Cardiac fibroblast (primary cell): ENCODE results near the gene LAMP5.

ENCODE experiments used
- DNase-seq, 2 donors: peaks; one replicate each; pipeline versions ENCODE4 v3.0.0 to v3.0.0-alpha.2; 2010; ENCODE audit warnings: low read depth in 2 of 2
- H3K4me3 ChIP-seq, 2 donors: replicated peaks in 1 of 2; 1 replicate in 1 of 2; 2 replicates in 1 of 2; pipeline ENCODE4 v1.5.1; 2011; ENCODE audit warnings: low read depth in 2 of 2, low read length in 2 of 2, mild to moderate bottlenecking in 2 of 2, moderate library complexity in 1 of 2
- TF ChIP-seq, protein P1 (sequence below): IDR thresholded peaks from one replicate; pipeline ENCODE4 v1.5.1; 2011; ENCODE audit warnings: low read depth, mild to moderate bottlenecking, low read length, inconsistent platforms

The LAMP5 gene

DNA sequence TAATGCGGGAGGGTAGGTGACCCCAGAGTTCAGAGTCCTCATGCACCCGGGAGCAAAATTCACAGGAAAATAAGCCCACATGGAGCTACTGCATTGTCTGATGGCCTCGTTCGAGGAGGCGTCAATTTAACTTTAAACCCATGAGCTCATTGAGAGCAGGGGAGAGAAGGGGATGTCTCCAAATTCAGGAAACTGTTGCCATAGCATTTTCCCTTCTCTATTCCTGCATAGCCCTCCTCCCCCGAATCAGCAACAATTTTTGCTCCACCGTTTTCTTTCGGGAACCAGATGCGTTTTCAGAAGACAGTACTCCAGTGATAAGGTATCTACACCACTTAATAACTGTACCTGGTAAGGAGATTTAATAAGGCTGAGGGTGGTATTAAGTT is 324 bp upstream of the LAMP5 start:
- TF ChIP-seq, protein P1, sequence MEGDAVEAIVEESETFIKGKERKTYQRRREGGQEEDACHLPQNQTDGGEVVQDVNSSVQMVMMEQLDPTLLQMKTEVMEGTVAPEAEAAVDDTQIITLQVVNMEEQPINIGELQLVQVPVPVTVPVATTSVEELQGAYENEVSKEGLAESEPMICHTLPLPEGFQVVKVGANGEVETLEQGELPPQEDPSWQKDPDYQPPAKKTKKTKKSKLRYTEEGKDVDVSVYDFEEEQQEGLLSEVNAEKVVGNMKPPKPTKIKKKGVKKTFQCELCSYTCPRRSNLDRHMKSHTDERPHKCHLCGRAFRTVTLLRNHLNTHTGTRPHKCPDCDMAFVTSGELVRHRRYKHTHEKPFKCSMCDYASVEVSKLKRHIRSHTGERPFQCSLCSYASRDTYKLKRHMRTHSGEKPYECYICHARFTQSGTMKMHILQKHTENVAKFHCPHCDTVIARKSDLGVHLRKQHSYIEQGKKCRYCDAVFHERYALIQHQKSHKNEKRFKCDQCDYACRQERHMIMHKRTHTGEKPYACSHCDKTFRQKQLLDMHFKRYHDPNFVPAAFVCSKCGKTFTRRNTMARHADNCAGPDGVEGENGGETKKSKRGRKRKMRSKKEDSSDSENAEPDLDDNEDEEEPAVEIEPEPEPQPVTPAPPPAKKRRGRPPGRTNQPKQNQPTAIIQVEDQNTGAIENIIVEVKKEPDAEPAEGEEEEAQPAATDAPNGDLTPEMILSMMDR = no peak
- no peak for DNase-seq
- no peak overlapping the region for H3K4me3 ChIP-seq

DNA sequence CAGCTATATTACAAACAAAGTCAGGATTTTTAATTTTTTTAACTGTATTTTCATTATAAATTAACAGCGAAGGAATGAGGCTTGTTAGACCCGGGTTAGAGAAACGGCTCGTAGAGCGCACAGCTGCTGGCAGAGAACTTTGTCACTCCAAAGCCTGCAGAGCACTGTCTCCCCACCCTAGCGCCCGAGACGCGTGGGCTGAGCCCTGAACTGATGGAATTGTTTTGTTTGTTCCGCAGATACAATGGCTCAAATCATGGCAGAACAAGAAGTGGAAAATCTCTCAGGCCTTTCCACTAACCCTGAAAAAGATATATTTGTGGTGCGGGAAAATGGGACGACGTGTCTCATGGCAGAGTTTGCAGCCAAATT is 810 bp downstream of the LAMP5 start:
- TF ChIP-seq, protein P1 = no peak
- DNase-seq = no peak
- no peak overlapping the region for H3K4me3 ChIP-seq

DNA sequence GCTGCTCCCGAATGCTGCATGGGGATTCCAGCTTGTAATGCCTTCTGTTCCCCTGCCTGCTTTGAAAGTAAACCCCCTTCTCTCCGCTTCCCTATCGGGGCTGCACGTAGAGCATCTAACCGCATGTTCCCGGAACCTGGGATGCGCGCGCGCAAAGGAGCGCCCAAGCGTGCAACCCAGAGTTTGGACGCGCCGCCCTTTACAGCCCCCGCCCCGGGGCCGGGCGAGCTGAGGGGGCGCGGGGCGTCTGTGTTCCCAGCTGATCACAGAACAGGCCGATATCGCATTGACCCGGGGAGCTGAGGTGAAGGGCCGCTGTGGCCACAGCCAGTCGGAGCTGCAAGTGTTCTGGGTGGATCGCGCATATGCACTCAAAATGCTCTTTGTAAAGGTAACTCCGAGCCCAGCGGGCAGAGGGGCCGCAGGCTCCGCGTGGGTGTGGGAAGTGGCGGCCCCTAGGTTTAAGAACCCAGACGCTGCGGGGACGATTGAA is 1.4 kb downstream of the LAMP5 start:
- no peak for DNase-seq
- TF ChIP-seq, protein P1 = no peak
- no peak overlapping the region for H3K4me3 ChIP-seq

DNA sequence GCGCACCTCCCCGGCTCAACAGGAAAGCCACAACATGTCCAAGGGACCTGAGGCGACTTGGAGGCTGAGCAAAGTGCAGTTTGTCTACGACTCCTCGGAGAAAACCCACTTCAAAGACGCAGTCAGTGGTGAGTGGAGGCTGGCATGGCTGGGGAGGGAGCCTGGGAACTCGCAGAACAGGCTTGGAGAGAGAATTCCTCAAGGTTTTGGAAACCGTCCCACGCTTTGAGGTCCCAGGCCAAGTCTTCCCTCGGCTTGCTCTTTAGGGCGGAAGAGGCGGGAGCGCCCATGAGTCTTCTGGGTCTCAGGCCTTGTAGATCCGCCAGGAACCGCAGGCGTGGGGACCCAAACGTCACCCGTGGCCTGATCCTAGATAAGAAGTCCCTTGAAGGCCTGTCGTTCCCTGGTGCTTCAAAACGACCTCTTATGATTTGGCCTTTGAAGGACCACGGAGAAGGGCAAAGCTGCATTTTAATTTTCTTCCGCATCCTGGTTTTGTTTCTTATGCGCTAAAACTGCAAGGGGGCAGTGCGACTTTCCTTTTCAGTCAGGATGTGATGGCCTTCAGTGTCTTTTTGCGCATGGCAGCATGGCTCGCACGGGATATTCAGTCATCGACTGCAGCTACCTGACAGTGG is 2.0 kb downstream of the LAMP5 start:
- H3K4me3 ChIP-seq = no peak overlapping the region
- DNase-seq = peak in 1 of 2 donors; percentile 12

DNA sequence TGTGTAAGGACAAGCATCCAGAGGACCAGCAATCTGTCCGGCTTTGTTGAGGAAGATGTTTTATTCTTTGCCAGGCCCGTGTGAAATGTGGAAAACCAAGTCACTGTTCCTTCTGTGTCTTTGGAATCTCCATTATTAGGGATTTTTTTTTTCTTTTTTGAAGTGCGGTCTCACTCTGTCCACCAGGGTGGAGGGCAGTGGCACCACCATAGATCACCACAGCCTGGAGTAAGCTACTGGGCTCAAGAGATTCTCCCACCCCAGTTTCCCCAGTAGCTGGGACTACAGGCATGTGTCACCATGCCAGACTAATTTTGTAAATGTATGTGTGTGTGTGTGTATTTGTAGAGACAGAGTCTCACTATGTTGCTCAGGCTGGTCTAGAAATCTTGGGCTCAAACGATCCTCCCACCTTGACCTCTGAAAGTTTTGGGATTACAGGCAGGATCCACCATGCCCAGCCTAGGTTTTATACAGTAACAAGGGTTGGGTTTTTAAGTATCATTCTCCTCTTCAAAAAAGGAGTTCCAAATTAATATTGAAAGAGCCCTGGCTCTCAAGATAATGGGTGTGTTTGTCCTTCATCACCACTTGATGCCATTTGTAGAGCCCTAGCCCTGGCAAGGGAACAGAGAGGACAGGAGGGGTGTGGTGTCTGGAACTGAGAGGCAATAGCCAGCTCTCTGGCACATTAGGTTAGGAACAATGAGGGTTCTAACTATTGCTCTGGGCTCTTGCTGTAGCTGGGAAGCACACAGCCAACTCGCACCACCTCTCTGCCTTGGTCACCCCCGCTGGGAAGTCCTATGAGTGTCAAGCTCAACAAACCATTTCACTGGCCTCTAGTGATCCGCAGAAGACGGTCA is 3.1 kb downstream of the LAMP5 start:
- DNase-seq = no peak
- TF ChIP-seq, protein P1 = no peak

More for the DNA sequence above, 2.0 kb downstream of the LAMP5 start:
- TF ChIP-seq, protein P1 = no peak

GRCh38 chr20:9518576-9519175 is 4.3 kb downstream of the LAMP5 start:
- no peak for DNase-seq
- no peak overlapping the region for H3K4me3 ChIP-seq

More for the DNA sequence above, 3.1 kb downstream of the LAMP5 start:
- H3K4me3 ChIP-seq = no peak overlapping the region

More at GRCh38 chr20:9518576-9519175, 4.3 kb downstream of the LAMP5 start:
- TF ChIP-seq, protein P1 = no peak
